Measurements from ENCODE around the gene LRFN2.

GRCh38 chr6:40480678-40481077 is 106.5 kb downstream of the LRFN2 start:
- TF ChIP-seq, protein P1, sequence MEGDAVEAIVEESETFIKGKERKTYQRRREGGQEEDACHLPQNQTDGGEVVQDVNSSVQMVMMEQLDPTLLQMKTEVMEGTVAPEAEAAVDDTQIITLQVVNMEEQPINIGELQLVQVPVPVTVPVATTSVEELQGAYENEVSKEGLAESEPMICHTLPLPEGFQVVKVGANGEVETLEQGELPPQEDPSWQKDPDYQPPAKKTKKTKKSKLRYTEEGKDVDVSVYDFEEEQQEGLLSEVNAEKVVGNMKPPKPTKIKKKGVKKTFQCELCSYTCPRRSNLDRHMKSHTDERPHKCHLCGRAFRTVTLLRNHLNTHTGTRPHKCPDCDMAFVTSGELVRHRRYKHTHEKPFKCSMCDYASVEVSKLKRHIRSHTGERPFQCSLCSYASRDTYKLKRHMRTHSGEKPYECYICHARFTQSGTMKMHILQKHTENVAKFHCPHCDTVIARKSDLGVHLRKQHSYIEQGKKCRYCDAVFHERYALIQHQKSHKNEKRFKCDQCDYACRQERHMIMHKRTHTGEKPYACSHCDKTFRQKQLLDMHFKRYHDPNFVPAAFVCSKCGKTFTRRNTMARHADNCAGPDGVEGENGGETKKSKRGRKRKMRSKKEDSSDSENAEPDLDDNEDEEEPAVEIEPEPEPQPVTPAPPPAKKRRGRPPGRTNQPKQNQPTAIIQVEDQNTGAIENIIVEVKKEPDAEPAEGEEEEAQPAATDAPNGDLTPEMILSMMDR (IDR thresholded peaks at IDR 0.05): no peak
- TF ChIP-seq POLR2A (IDR thresholded peaks at IDR 0.05): no peak
